ENCODE data around the gene SNRK.
A peak's percentile ranks its signal among the peaks of the same experiment; 100 is the strongest.
"Not testable (repeated sequence)": the region's sequence is repeated elsewhere in the genome, so short reads cannot be mapped to it uniquely, and the experiment has no call there.

SNRK gene

DNA sequence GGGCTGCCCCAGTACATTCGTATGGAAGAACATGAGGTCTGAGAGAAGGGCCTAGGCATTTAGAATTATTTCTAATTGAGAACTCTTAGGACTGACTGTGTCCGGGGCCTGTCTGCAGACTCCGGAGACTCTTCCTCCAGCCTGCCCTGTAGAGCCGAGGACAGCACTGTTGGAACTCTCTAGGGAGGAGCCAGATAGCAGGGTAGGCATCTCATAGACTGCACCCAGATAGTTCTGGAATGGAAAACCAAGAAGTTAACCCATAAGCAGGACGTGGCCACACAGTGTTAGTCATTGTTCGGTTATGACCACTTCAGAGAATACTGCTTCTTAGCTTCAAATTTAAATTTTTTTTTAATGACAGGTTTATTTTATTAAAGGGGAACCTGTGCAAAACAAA is 59.5 kb downstream of the SNRK start:
- DNase-seq (ENCODE audit: low read depth, low spot score) = no peak

DNA sequence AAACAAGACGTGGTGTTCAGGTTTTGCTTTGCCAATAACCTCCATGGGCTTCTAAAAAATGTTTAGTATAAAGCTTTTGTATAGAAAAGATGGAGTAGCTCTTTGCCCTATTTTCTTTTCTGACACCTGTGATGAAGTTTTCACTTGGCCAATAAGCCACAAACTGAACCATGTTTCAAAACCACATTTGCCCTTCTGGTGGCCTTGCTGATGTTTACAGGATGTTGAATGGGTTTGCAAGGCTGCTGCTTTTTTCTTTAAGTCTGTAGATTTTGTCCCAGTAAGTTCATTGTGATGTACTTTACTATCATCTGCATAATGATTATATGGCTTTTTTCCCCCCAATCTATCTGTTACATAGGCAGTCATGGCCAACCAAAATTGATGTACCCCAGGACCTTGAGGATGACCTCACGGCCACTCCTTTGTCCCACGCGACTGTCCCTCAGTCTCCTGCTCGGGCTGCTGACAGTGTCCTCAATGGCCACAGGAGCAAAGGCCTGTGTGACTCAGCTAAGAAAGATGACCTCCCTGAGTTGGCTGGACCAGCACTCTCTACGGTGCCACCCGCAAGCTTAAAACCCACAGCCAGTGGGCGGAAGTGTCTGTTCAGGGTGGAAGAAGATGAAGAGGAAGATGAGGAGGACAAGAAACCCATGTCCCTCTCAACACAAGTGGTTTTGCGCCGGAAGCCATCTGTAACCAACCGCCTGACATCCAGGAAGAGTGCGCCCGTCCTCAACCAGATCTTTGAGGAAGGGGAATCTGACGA is 60.8 kb downstream of the SNRK start:
- DNase-seq (ENCODE audit: low read depth, low spot score) = no peak

DNA sequence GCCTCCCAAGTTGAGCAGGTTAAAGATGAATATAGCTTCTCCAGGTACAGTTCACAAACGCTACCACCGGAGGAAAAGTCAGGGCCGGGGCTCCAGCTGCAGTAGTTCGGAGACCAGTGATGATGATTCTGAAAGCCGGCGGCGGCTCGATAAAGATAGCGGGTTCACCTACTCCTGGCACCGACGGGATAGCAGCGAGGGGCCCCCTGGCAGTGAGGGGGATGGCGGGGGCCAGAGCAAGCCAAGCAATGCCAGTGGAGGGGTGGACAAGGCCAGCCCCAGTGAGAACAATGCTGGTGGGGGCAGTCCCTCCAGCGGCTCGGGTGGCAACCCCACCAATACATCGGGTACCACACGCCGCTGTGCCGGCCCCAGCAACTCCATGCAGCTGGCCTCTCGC is 61.4 kb downstream of the SNRK start:
- no peak for DNase-seq (ENCODE audit: low read depth, low spot score)

DNA sequence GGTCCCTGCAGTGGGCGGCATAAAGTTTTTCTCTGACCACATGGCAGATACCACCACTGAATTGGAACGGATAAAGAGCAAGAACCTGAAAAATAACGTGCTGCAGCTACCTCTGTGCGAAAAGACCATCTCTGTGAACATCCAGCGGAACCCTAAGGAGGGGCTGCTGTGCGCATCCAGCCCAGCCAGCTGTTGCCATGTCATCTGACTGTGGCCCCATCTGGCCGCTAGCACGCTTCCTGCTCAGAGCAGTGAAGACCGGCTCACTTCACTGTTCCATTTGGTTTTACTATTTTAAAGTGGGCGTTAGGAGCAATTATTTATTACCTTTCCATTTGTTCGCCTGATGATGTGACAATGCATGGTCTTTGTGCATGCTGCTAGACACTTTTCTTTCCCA is 62.0 kb downstream of the SNRK start:
- DNase-seq (ENCODE audit: low read depth, low spot score) = no peak

DNA sequence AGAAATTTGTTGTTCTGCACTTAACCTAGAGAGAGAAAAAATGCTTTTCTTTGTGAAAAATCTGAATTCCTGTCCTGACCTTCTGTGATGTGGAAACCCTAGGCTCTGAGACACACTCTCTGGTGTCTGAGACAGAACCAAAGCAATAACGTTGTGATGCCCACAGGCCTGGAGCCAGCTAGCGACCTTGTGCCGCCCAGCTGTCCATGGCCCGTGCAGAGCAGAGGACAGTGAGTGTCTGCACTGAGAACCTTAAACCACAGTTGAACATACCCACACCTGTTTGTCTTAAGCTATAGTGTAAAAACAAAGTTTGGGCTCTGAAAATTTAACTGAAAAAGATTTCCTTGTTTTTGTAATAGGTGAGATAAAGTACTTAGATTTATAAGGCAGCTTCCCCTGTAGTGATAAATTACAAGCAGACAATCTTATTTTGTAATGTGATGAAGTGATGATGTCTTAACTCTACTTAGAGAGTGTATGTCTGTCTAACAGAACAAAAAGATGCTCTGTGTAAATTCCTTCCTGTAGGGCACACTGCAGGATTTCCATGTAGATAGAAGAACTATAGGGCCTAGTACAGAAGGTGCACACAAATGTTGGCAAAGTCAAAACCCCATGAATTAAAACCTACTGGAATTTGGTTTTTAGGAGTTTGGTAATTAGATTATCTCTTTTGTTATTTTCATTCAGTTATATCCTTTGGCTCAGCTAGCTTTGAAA is 62.7 kb downstream of the SNRK start:
- DNase-seq (ENCODE audit: low read depth, low spot score) = no peak

DNA sequence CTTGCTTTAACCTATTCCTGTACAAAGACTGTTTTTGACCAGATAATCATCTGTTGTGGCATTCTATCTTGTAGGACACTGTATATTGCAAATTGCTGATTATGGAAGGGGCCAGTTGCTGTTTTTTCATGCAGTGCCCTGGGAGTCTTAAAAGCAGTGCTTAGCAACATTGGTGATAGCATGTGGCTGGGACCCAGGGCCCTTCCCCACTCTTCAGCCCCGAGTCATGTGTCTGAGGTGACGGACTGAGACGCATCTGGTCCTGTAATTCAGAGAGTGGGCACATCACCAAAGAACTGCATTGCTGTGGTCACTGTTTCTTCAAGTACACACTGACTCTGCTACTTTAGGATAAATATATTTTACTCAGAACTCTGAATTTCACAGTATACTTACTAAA is 63.4 kb downstream of the SNRK start:
- DNase-seq (ENCODE audit: low read depth, low spot score) = no peak

DNA sequence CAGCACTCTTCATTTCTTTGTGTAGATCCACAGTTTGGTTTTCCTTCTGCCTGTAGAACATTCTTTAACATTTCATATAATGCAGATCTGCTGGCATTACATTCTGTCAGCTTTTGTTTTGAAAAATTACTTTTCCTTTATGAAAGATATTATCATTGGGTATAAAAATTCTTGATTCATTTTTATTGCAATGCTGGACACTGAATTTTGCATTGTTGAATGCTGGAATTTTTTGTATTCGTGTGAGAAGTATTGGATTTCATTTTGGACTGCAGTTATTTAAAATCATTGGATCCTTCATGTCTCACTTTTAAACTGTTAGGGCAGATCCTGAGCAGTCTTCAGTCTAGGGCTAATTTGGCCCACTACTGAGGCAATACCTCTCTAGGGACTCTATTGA is 67.1 kb downstream of the SNRK start:
- no peak for DNase-seq (ENCODE audit: low read depth, low spot score)

DNA sequence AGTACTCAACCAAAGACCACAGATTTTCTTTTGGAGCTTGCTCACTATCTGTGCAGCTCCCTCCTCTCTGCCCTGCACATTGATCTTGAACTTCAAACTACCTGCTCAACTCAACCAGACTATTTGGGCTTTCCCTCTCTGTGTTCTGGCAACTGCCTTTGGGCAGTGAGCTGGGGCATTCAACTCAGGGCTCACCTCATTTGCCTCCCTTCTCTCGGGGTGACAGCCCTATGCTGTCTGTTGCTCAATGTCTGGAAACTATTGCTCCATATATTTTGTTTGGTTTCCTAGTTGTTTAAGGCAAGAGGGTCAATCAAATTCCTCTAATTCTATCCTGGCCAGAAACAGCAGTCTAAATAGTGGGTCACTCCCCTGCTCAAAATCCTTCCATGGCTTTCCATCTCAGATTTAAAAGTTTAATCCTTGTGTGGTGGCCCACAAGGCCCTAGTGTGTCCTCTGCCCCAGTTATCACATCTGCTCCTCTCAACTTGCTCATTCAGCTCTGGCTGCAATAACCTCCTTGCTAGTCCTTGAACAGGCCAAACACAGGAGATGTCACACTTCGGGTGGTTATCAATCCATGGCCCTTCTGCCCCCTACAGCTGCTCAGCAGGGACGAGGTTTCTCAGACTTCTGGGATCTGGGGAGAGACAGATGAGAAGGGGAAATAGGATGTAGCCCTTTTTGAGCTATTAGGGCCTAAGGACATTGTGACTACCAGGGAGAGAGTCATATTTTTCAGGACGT is 67.8 kb downstream of the SNRK start:
- no peak for DNase-seq (ENCODE audit: low read depth, low spot score)

DNA sequence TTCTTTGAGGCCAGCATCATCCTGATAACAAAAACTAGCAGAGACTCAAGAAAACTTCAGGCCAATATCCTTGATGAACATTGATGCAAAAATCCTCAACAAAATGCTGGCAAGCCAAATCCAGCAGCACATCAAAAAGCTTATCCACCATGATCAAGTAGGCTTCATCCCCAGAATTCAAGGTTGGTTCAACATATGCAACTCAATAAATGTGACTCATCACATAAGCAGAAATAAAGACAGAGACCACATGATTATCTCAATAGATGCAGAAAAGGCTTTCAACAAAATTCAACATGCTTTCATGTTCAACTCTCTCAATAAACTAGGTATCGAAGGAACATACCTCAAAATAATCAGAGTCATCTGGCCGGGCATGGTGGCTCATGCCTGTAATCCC is 69.7 kb downstream of the SNRK start:
- DNase-seq (ENCODE audit: low read depth, low spot score) = not testable (repeated sequence)

DNA sequence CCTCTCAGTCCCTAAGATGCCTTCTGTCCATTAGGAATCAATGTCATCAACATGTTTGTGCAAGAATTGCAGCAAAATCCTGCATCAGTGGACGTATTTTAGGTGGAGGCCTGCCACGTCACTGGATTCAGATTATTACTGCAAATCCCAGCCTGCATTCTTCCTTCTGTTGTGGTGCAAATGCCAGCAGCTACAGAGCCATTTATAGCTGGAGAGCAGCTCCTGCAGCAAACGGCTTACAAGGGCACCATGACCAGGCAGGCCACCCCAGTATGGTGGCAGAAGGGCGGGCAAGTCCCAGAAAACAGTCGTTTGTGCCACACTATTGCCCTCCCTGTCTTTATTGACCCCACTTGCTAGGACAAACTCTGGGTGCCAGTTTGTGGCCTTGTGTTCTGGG is 74.7 kb downstream of the SNRK start:
- no peak for DNase-seq (ENCODE audit: low read depth, low spot score)

DNA sequence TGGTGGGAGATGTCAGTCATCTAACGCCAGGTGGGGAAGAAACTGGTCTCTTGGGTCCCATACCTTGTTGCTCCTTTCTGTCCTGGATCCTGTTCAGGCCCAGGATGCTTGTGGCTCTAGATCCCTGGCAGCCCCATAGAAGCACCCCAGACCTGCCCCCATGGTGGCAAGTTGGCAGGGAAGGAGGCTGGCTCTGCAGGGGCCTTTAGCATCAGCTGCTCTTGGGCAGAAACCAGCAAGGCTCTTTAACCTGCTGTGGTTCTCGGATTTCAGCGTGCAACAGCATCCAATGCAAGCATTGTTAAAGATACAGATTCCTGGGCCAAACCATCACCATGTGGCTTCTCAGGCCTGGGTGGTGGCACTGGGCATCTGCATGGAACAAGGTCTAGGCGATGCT is 75.8 kb downstream of the SNRK start:
- DNase-seq (ENCODE audit: low read depth, low spot score) = no peak

DNA sequence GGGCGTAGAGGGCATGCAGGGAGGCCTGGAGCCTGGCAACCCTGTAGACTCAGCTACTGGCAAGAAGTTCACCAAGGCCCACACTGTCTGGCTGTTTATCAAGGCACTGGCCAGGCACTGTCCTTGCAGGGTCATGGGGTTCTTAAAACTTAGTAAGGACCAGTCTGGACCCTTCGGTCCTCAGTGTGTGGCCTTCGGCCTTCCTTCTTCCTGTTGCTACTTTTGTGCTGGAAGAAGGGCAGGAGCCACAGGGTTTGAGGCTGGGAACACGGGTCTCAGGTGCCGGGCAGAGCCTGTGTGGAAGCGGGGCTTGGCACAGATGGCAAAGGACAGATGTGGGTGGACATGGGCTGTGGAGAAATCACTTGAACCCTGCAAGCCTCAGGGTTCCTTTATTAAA is 76.6 kb downstream of the SNRK start:
- DNase-seq (ENCODE audit: low read depth, low spot score) = no peak

DNA sequence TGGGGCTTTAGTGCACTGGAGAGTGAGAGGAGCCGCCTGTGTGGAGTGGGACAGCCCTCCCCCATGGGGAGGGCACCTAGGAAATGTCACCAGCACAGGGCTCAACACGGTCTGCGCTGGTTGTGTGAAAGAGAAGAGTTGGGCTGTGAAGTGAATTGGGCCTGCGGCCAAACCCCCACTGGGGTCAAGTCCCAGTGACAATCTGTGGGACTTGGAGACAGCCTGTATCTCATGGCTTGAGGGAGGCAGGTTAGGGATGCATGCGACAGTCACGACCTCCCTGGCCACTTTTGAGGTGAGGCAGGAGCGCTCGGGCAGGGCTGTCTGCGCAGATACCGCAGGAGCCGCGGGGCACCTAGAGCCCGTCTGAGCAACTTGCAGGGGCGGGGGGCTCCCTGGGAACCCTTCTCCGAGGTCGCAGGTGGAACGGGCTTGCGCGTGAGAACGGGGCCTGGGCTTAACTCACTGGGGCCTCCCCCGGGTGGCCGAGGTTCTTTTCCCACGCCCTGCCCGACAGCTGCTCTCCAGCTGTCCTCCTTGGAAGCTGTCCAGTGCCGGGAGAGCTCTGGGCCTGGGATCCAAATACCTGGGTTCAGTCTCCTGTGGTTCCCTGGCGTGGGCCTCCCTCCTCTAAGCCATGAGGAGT is 77.4 kb downstream of the SNRK start:
- peak; percentile 80 for DNase-seq (ENCODE audit: low read depth, low spot score)

DNA sequence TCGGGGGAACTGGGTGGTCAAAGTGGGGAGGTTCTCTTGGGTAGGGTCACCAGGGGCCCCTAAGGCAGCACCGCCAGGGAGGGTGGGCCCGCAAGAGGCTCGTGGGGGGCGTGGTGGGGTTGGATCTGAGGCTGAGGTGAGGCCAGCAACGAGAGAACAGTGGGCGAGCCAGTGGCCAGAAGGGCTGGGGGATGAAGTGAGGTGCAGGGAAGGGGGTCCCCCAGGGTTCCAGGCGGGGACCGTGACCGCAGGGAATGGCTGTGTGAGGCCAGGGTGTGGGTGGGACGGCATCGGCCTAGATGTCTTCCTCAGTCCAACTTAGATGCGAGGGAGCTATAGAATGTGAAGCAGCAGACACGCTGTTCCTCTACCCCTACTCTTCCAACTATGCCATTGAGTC is 78.2 kb downstream of the SNRK start:
- no peak for DNase-seq (ENCODE audit: low read depth, low spot score)

DNA sequence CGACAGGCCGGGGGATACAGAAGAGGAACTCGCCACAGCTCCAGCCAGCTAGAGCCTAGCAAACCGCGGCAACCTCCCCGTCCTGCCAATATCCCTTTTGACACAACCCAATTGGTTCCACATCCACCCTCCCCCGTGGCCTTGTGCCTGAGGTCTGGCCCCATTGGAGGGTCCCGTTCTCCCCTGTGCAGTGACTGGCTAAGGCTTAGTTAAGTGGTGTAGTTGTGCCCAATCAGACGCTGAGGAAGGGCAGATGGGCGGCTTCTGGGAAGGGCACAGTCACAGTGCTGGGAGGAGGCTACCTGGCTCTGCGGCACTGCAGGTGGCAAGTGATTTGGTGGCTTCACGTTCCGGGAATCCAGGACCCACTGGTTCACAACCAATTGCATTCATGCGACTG is 78.6 kb downstream of the SNRK start:
- DNase-seq (ENCODE audit: low read depth, low spot score) = no peak

DNA sequence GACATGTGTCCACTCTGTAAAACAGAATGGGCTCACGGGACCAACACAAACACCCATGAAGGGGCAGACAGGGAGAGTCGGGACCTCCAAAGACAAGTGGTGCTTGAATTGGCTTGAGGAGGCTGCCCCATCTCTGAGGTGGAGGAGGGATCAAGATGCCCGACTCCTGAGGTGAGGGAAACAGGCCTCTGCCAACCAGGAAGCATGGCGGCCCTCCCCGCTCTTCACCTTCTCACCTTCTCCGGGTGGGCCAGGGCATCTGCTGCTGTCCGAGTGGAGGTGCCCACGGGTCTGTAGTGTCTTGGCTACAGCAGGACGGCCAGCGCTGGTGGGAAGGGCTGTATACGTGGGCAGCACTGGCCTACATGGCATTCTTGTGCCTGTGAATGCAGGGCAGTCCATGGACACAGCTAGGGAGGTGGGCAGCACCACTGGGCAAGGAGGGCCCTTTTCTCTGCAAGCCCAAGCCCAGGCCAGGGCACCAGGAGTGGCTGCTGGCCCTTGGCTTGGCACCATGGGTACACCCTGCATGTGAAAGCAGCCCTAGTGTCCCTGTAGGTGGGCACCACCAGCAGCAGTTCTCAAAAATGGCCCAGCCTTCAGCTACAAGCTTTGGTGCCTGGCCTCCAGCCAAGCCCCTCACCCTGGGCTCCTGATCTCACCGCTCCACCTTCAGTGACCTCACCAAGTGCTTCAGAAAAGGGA is 79.4 kb downstream of the SNRK start:
- DNase-seq (ENCODE audit: low read depth, low spot score) = no peak

DNA sequence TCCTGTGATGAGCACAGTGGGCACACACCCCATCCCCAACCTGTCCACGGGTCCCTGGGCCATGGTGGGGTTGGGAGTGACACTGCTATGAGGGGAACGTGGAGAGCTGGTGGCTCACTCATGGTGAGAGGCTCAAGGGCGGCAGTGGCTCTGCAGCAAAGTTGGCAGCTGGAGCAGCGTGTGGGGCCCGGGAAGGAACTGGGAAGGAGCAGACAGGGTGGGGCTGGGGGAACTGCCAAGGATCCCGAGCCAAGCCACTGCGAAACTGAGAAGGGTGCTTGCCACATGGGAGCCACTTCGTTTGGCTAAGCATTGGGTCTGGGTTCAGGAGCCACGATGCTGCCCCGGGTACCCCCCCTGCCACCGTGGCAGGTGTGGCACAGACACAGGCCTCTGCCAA is 80.1 kb downstream of the SNRK start:
- DNase-seq (ENCODE audit: low read depth, low spot score) = no peak

DNA sequence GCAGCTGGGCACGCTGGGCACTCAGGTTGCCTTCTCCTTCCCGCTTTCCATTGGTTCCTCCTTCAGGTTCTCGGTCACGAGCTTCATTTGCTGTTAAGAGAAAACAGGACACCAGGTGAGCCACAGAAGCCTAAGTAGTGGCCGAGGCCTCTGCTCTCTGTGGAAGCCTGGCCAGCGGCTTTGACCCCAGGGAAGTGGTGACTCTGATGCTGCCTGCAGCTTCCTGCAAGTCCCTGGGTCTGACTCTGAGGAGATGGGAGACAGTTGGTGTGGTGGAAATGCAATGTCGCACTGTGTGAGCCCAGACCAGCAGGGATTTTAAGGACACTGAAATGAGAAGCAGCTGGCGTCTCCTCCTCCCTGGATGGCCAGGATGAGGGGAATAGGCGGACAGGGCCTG is 80.5 kb downstream of the SNRK start:
- DNase-seq (ENCODE audit: low read depth, low spot score) = no peak

DNA sequence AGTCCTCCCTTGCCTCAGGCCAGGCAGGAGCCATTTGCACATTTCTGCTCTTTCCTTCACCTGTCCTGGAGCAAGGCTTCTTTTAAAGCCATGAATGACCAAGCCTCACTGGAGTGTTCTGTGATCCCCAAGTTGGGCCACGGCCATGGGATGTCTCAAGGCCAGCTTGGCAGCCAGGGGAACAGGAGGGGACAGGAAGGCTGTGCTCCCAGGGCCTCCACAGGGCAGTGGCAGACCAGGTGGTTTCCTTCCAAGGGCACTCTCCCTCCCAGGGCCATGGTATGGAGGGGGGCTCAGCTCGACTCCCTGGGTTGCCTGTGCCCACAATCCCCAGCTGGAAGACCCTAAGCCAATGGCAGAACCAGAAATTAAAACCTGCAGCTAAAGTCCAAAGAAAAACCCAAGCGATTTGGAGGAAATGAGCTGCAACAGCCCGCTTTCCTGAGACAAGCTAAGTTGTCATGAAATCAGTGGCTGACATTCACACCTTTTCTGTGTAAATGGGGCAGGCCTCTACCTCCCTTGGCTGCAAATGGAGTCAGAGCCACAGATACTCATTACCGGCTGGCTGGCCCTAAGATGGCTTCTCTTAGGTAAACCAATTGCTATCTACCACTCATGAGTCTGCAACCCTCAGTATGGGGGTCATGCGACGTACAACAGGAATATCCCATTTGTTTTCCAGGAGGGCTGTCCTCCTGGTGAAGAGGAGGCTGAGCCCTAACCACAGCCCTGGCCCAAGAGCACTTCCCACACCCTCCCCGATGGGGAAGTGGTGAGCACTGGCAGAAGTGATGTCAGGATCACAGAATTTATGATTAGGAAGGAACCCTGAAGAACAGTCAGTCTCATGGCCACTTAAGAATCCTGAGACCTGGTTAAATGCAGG is 83.3 kb downstream of the SNRK start:
- DNase-seq (ENCODE audit: low read depth, low spot score) = no peak

DNA sequence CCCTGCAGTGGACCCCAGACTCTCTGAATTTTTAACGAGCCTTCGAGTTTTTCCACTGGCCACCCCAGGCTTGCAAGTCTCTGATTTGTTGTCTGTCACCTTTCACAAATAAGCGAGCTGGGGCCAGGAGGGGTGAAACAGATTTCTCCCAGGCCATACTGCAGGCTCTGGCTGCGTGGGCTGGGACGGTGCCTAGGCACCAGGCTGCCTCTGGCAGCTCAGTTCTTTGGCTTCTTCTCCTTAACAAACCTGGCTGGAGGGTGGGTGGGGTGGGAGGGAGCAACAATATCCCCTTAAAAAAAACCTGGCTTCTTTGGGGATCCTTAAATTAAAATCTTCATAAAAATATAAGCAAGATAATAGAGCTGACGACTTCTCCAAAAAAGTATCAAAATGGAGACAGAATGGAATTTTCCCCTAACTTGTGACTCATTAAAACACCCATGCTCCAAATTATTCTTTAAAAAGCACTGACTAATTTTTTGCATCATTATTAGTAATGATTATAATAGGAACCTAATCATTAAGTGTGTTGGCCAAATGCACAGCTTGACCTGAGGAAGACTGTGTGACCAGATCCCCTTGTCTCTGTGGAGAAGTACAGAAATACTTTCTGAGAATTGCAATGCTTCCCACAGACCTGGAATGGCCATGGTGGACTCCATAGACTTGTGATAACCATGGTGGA is 84.1 kb downstream of the SNRK start:
- DNase-seq (ENCODE audit: low read depth, low spot score) = no peak
